Measurements from ENCODE around the gene ATP5MC3. TPM values are rescaled to one million over a fixed set of nuclear protein-coding genes. Genes with fewer than 3 reads are reported as not detected.
"Not testable (repeated sequence)": the region's sequence is repeated elsewhere in the genome, so short reads cannot be mapped to it uniquely, and the experiment has no call there.

Gene ATP5MC3
- total RNA-seq (2014; rRNA removed; shearing (Covaris generic)): 368 and 390 TPM in 2 replicates

- DNase-seq (ENCODE audit: low spot score): peak; percentile 90
These were observed at the start of gene ATP5MC3 for GRCh38 chr2:175181104-175181876. Gene ATP5MC3 (minus strand): TSS chr2:175181710. CDS start chr2:175181393, 317 bp downstream.

DNA sequence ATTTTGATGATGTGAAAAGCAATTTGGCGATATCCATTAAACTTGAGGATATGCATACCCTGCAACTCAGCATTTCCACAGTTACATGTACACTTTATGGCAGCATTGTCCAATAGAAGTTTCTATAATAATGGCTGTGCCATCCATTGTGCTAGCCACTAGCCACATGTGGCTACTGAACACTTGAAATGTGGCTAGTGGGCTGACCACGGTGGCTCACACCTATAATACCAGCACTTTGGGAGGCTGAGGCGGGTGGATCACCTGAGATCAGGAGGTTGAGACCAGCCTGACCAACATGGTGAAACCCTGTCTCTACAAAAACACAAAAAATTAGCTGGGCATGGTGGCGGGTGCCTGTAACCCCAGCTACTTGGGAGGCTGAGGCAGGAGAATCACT, 47.1 kb upstream of the ATP5MC3 start:
- DNase-seq (ENCODE audit: low spot score): not testable (repeated sequence)

GRCh38 chr2:175228179-175228578, 46.7 kb upstream of the ATP5MC3 start:
- DNase-seq (ENCODE audit: low spot score): no peak

- no peak for DNase-seq (ENCODE audit: low spot score)
These were observed 45.9 kb upstream of the ATP5MC3 start for GRCh38 chr2:175227393-175227792.

DNA sequence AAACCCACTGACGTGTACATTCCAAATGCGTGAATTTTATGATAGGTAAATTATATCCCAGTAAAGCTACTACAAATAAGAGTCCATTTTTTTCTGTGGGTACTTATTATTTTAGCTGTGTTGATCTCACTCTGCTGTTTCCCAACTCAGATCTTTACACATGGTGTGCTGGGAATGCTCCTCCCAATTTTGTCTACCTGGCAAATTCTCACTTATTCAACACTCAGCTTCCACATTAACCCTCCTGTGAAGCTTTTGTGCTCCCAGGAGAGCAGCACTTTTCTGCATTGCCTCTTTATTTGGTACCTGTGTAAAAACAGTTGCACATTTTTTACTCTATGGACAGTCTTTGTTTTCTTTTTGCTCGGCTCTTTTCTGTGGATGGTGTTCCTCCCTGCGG, 38.6 kb upstream of the ATP5MC3 start:
- no peak for DNase-seq (ENCODE audit: low spot score)

GRCh38 chr2:175218551-175218950, 37.0 kb upstream of the ATP5MC3 start:
- no peak for DNase-seq (ENCODE audit: low spot score)

- DNase-seq (ENCODE audit: low spot score): no peak
These were observed 26.4 kb upstream of the ATP5MC3 start for GRCh38 chr2:175207741-175208438.

GRCh38 chr2:175206866-175207265, 25.4 kb upstream of the ATP5MC3 start:
- DNase-seq (ENCODE audit: low spot score): no peak

DNA sequence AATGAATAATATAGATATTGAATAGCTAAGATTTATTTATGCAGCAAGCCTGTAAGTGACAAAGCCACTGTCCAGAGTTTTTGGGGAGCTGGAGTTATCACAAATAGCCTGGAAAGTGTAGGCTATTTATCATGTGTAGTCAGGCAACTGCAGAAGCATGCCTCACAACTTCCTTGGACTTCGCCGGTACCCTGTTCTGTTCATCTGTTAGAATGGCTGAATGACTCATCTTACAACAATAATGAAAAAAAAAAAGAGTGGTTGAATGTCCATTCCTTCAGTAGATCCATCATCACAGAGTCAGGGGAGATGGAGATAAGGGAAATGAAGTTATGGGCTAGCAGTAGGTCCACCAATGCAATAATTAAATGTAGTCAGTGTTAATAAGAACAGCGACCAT, 24.0 kb upstream of the ATP5MC3 start:
- DNase-seq (ENCODE audit: low spot score): peak; percentile 59

GRCh38 chr2:175203621-175204496, 22.3 kb upstream of the ATP5MC3 start:
- peak; percentile 62 for DNase-seq (ENCODE audit: low spot score)

DNA sequence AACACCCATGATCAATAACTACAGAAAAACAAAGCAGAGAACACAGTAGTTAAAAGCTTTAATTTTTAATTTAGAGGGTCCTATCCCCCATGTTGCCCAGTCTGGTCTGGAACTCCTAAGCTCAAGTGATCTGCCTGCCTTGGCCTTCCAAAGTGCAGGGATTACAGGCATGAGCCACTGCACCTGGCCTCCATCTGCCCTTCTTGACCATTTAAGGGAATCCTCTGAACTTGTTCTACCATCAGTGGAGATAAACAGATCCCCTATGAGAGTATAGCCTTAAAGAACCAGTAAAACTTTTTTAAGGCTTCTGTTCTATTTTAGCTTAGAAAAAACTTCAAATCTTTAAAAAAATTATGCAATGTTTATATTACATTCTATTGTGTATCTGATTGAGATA, 13.5 kb upstream of the ATP5MC3 start:
- no peak for DNase-seq (ENCODE audit: low spot score)

GRCh38 chr2:175188761-175189160, 7.3 kb upstream of the ATP5MC3 start:
- no peak for DNase-seq (ENCODE audit: low spot score)

GRCh38 chr2:175187378-175187777, 5.9 kb upstream of the ATP5MC3 start:
- peak; percentile 33 for DNase-seq (ENCODE audit: low spot score)

- no peak for DNase-seq (ENCODE audit: low spot score)
These were observed 2.2 kb upstream of the ATP5MC3 start for GRCh38 chr2:175183674-175184073.

DNA sequence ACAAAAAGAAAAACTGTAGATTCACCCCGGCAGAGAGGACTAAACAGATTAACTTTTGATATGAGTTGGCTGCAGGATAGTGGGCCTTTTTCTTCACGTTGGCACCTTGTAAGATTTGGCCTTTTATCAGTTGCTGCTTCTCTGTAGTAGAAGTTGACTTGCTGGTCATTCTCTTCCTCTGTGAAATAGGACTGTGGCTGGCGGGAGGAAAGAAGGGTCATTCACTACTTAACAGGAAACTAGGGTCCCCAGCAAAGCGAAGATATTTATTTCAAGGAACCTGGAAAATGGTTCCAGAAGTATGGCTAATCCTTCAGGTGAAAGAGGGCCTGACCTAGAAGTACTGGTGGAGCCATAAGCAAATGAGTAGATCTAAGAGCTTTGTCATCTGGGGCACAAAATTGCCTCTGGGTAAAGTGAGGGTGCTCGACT, 383 bp upstream of the ATP5MC3 start:
- DNase-seq (ENCODE audit: low spot score): no peak

- peak; percentile 32 for DNase-seq (ENCODE audit: low spot score)
These were observed 808 bp downstream of the ATP5MC3 start for GRCh38 chr2:175180701-175181103.

DNA sequence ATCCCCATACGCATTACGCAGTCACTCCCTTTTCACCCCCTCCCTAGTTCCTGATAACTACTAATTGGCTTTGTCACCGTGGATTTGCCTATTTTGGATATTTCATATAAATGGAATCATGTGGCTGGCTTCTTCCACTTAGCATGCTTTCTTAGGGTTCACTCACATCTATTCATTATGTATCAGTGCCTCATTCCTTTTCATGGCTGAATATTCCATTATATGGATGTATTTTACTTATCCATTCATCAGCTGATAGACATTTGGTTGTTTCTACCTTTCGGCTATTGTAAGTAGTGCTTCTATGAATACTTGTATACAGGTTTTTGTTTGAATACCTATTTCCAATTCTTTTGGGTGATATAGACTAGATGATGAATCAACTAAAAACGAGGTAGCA, 4.9 kb downstream of the ATP5MC3 start:
- no peak for DNase-seq (ENCODE audit: low spot score)

GRCh38 chr2:175175896-175176295, 5.6 kb downstream of the ATP5MC3 start:
- DNase-seq (ENCODE audit: low spot score): no peak

- DNase-seq (ENCODE audit: low spot score): no peak
These were observed 6.2 kb downstream of the ATP5MC3 start for GRCh38 chr2:175175320-175175719.

DNA sequence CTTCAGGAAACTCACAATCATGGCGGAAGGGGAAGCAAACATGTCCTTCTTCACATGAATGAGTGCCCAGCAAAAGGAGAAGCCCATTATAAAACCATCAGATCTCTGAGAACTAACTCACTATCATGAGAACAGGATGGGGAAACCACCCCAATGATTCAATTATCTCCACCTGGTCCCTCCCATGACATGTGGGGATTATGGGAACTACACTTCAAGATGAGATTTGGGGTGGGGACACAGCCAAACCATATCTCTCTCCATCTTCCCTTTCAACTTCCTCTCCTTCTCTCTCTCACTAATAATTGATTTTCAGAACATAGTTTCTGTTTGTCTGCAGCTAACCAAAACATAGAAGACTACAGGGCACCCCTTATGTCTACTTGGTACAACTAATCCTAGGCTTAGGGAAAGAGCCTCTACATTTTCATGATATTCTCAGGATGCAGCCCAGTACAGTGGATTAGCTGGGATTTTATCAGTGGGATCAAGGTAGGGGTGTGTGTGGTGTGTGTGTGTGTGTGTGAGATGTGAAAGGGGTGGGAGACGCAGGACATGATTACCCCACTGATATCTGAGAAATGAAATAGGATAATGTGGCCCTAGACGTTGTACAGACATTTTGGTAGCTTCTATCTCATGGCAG, 10.7 kb downstream of the ATP5MC3 start:
- no peak for DNase-seq (ENCODE audit: low spot score)

DNA sequence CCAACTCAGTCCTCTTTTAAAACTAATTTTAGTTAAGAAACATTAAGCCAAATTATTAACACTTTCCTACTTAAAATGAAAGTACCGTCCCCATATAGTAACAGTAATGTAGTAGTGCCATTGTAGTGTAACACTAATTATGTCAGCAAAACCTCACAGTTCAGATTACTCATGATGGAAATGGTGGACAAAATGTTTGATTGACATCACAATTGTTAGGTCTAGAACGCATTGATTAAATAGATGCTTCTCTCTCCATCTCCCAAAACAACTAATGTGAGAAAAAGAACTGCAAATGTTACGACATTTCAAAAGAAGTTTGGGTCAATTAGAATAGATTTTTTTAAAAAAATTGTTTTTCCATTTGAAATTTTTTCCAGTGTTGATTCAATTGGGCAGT, 12.3 kb downstream of the ATP5MC3 start:
- DNase-seq (ENCODE audit: low spot score): no peak

DNA sequence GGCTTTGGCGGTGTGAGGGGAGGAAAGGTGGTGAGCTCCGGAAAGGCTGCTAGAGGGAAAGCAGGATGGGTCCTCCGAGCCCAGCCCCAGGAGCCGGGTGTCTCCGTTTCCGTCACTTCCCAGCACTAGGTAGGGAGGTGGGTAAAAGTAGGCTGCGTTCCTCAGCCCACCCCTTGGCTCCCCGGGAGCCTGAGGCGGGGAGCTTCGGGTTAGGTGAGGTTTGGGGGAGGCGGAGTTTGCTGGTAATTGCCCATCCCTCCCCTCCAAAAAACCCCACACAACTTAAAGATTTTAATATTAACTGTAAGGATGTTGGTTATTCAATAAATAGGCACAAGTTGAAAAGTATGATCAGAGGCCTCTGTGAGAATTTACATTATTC, 13.0 kb downstream of the ATP5MC3 start:
- DNase-seq (ENCODE audit: low spot score): no peak

All from A172 (cell line).